SK-N-MC (cell line): Measurements from ENCODE around the gene DDX42.

Experiments used
- EZH2 ChIP-seq: fragments of 200-600 bp; sonication (generic); IDR thresholded peaks from one replicate; pipeline ENCODE4 v1.6.1; 2017; ENCODE audit warnings: antibody characterized with exemption
- FOXP2 ChIP-seq: optimal IDR thresholded peaks from 2 replicates; pipeline ENCODE3; 2011; ENCODE audit warnings: mild to moderate bottlenecking, moderate library complexity; ENCODE audit not compliant: insufficient read depth; ENCODE audit errors: extremely low read length, control extremely low read depth
- POLR2AphosphoS5 ChIP-seq: IDR thresholded peaks from 2 replicates; pipeline ENCODE4 v1.6.1; 2012; ENCODE audit warnings: mild to moderate bottlenecking, low read depth, low read length, borderline replicate concordance

- no peak for TF ChIP-seq EZH2
- no peak for TF ChIP-seq POLR2AphosphoS5
- TF ChIP-seq FOXP2, result no peak
Measured at GRCh38 chr17:63766754-63767153, 7.2 kb upstream of the DDX42 start.
